ENCODE measurements around the gene RNF150.
A peak's percentile ranks its signal among the peaks of the same experiment; 100 is the strongest.

Gene RNF150

GRCh38 chr4:141046255-141046654 lies 87.0 kb downstream of the RNF150 start:
- DNase-seq (ENCODE audit: low read depth), result peak; percentile 99
- H3K4me3 ChIP-seq (ENCODE audit: low read depth, low read length), result no peak overlapping the region
- no peak for TF ChIP-seq CTCF (conservative IDR thresholded peaks at IDR 0.05; ENCODE audit: low read depth, low read length)

- no peak overlapping the region for H3K4me3 ChIP-seq (ENCODE audit: low read depth, low read length)
- DNase-seq (ENCODE audit: low read depth), result no peak
- TF ChIP-seq CTCF (conservative IDR thresholded peaks at IDR 0.05; ENCODE audit: low read depth, low read length), result no peak
These were observed 87.4 kb downstream of the RNF150 start for GRCh38 chr4:141045848-141046247.

- no peak for TF ChIP-seq CTCF (conservative IDR thresholded peaks at IDR 0.05; ENCODE audit: low read depth, low read length)
- no peak for DNase-seq (ENCODE audit: low read depth)
These were observed 92.2 kb downstream of the RNF150 start for GRCh38 chr4:141041021-141041476.

GRCh38 chr4:141039156-141039555 lies 94.1 kb downstream of the RNF150 start:
- H3K4me3 ChIP-seq (ENCODE audit: low read depth, low read length), result no peak overlapping the region
- no peak for TF ChIP-seq CTCF (conservative IDR thresholded peaks at IDR 0.05; ENCODE audit: low read depth, low read length)
- DNase-seq (ENCODE audit: low read depth), result no peak

More at GRCh38 chr4:141041021-141041476, 92.2 kb downstream of the RNF150 start:
- no peak overlapping the region for H3K4me3 ChIP-seq (ENCODE audit: low read depth, low read length)

- no peak for TF ChIP-seq CTCF (conservative IDR thresholded peaks at IDR 0.05; ENCODE audit: low read depth, low read length)
- DNase-seq (ENCODE audit: low read depth), result no peak
These were observed 94.8 kb downstream of the RNF150 start for GRCh38 chr4:141038428-141038827.

GRCh38 chr4:141037446-141037845 lies 95.8 kb downstream of the RNF150 start:
- no peak overlapping the region for H3K4me3 ChIP-seq (ENCODE audit: low read depth, low read length)
- DNase-seq (ENCODE audit: low read depth), result no peak
- TF ChIP-seq CTCF (conservative IDR thresholded peaks at IDR 0.05; ENCODE audit: low read depth, low read length), result no peak

More at GRCh38 chr4:141038428-141038827, 94.8 kb downstream of the RNF150 start:
- no peak overlapping the region for H3K4me3 ChIP-seq (ENCODE audit: low read depth, low read length)

GRCh38 chr4:141036786-141037185 lies 96.5 kb downstream of the RNF150 start:
- H3K4me3 ChIP-seq (ENCODE audit: low read depth, low read length), result no peak overlapping the region
- DNase-seq (ENCODE audit: low read depth), result peak; percentile 52
- no peak for TF ChIP-seq CTCF (conservative IDR thresholded peaks at IDR 0.05; ENCODE audit: low read depth, low read length)

Data from choroid plexus epithelial cell (primary cell).